Fibroblast of lung (primary cell): Measurements from ENCODE around the gene GRK1. TPM values are rescaled to one million over a fixed set of nuclear protein-coding genes. Genes with fewer than 3 reads are reported as not detected.

ENCODE experiments used
- DNase-seq, 2 donors: peaks; one replicate each; pipeline versions ENCODE4 v3.0.0 to v3.0.0-alpha.2; 2010; ENCODE audit warnings: low read depth in 2 of 2
- H2AFZ ChIP-seq: 2 replicates; pipeline ENCODE4 v1.5.1; 2012; ENCODE audit warnings: low read length, control low read depth, inconsistent platforms
- H3K27ac ChIP-seq: 2 replicates; pipeline ENCODE4 v1.5.1; 2011; ENCODE audit warnings: low read length, control low read depth; ENCODE audit not compliant: insufficient read depth
- H3K27me3 ChIP-seq: 2 replicates; pipeline ENCODE4 v1.5.1; 2011; ENCODE audit warnings: mild to moderate bottlenecking, low read length; ENCODE audit not compliant: control insufficient read depth, insufficient read depth
- H3K36me3 ChIP-seq: 2 replicates; pipeline ENCODE4 v1.5.1; 2011; ENCODE audit warnings: low read length; ENCODE audit not compliant: control insufficient read depth, insufficient read depth
- H3K4me1 ChIP-seq: 2 replicates; pipeline ENCODE4 v1.5.1; 2011; ENCODE audit warnings: low read length; ENCODE audit not compliant: control insufficient read depth, insufficient read depth; ENCODE audit errors: extremely low read depth
- H3K4me2 ChIP-seq: 2 replicates; pipeline ENCODE4 v1.5.1; 2011; ENCODE audit warnings: low read length, control low read depth; ENCODE audit not compliant: insufficient read depth; ENCODE audit errors: extremely low read depth
- H3K4me3 ChIP-seq, 4 experiments: fragments of 200-600 bp in 1 of 4; sonication (generic) in 1 of 4; replicated peaks in 1 of 4; 2 replicates each; pipeline ENCODE4 v1.5.1; 2011 to 2016; ENCODE audit warnings: low read length in 4 of 4, low read depth in 3 of 4, mild to moderate bottlenecking in 3 of 4, control low read depth in 2 of 4, inconsistent platforms in 1 of 4, mixed read lengths in 1 of 4; ENCODE audit not compliant: insufficient read depth in 1 of 4; ENCODE audit errors: control extremely low read depth in 1 of 4
- H3K79me2 ChIP-seq: 2 replicates; pipeline ENCODE4 v1.5.1; 2012; ENCODE audit warnings: mild to moderate bottlenecking, low read length, inconsistent platforms; ENCODE audit not compliant: control insufficient read depth, insufficient read depth
- H3K9ac ChIP-seq: 2 replicates; pipeline ENCODE4 v1.5.1; 2011; ENCODE audit warnings: mild to moderate bottlenecking, low read length, control low read depth; ENCODE audit not compliant: insufficient read depth
- H3K9me3 ChIP-seq: 2 replicates; pipeline ENCODE4 v1.5.1; 2012; ENCODE audit warnings: low read depth, low read length; ENCODE audit not compliant: control insufficient read depth, insufficient read depth
- H4K20me1 ChIP-seq: 2 replicates; pipeline ENCODE4 v1.5.1; 2011; ENCODE audit warnings: low read length; ENCODE audit not compliant: control insufficient read depth, insufficient read depth; ENCODE audit errors: extremely low read depth
- EZH2 ChIP-seq: IDR thresholded peaks from 2 replicates; pipeline ENCODE4 v1.5.1; 2012; ENCODE audit warnings: low read length, control low read depth, mild to moderate bottlenecking; ENCODE audit errors: missing control alignments
- polyA plus RNA-seq, 2 donors: library from polyadenylated mRNA; depleted of rRNA in 1 of 2; stranded (reverse) in 1 of 2; unstranded in 1 of 2; fragments of >200 nt; gene quantifications; 2 replicates each; pipeline ENCODE4 v1.2.1, GENCODE V29; 2011 to 2012; ENCODE audit warnings: missing spikeins in 1 of 2
- total RNA-seq: library from RNA; depleted of rRNA; stranded (reverse); fragments of >200 nt; gene quantifications from 2 replicates; pipeline ENCODE4 v1.2.1, GENCODE V29; 2014
- TF ChIP-seq, protein P1 (sequence below), 2 donors: IDR thresholded peaks in 1 of 2; conservative IDR thresholded peaks in 1 of 2; 1 replicate in 1 of 2; 2 replicates in 1 of 2; pipeline ENCODE4 v1.5.1; 2011 to 2012; ENCODE audit warnings: low read length in 2 of 2, control low read depth in 1 of 2, inconsistent platforms in 1 of 2, low read depth in 1 of 2, mild to moderate bottlenecking in 1 of 2

GRK1 gene
- total and polyA plus RNA-seq, 2 donors (not counting 1 experiment from before 2014, with no cell fraction given), result 0.17 TPM; not detected in 1

DNA sequence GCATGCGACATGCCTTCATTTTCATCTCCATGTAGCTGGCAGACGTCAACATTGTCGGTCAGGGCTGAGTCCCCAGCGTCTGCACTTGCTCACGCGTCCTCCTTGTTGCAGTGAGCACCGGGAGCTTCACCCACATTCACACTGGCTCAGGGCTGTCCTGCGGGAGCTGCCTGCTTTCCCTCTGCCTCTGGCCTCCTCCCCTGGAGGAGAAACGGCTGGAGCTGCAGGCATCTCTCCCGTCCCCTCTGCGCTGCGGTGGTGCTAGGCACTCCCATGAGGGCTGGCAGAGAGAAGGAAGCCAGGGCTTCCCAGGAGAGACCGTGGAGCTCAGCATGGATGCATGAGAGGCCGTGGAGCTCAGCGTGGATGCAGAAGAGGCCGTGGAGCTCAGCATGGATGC, 73.6 kb downstream of the GRK1 start:
- H3K27me3 ChIP-seq, result no peaks in the 10 kb centered on the region
- H3K4me3 ChIP-seq, result no peak overlapping the region
- H3K36me3 ChIP-seq, result no peaks in the 10 kb centered on the region
- TF ChIP-seq, protein P1, sequence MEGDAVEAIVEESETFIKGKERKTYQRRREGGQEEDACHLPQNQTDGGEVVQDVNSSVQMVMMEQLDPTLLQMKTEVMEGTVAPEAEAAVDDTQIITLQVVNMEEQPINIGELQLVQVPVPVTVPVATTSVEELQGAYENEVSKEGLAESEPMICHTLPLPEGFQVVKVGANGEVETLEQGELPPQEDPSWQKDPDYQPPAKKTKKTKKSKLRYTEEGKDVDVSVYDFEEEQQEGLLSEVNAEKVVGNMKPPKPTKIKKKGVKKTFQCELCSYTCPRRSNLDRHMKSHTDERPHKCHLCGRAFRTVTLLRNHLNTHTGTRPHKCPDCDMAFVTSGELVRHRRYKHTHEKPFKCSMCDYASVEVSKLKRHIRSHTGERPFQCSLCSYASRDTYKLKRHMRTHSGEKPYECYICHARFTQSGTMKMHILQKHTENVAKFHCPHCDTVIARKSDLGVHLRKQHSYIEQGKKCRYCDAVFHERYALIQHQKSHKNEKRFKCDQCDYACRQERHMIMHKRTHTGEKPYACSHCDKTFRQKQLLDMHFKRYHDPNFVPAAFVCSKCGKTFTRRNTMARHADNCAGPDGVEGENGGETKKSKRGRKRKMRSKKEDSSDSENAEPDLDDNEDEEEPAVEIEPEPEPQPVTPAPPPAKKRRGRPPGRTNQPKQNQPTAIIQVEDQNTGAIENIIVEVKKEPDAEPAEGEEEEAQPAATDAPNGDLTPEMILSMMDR (conservative IDR thresholded peaks at IDR 0.05 in 1 of 2, IDR thresholded peaks at IDR 0.05 in 1 of 2; ENCODE audit: low read depth in 1 of 2, low read length in 2 of 2), result no peak
- TF ChIP-seq EZH2, result no peak
- H4K20me1 ChIP-seq, result no peaks in the 10 kb centered on the region
- no peak overlapping the region for H3K9ac ChIP-seq
- H3K4me2 ChIP-seq, result no peak overlapping the region
- no peak overlapping the region for H2AFZ ChIP-seq
- H3K27ac ChIP-seq, result no peak overlapping the region
- no peaks in the 10 kb centered on the region for H3K9me3 ChIP-seq
- no peaks in the 10 kb centered on the region for H3K4me1 ChIP-seq
- DNase-seq, result no peak
- no peaks in the 10 kb centered on the region for H3K79me2 ChIP-seq

DNA sequence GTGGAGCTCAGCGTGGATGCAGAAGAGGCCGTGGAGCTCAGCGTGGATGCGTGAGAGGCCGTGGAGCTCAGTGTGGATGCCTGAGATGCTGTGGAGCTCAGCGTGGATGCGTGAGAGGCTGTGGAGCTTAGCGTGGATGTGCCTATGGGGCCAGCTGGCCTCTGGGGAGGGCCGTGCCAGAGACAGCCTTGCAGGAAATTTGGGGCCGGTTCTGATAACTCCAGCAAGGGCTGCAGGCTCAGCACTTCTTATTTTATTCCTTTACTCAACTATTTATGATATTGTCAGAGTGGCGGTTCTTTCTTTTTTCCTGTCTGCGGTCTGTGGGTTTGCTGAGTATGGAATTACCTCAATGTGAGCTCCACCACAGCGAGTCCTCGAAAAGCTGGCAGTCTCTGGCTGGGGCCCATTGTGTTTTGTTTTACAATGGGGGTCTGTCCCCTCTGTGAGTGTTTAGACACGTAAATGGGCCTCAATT, 74.2 kb downstream of the GRK1 start:
- Histone ChIP-seq H3K9ac (no peak overlapping the region), H3K27ac (no peak overlapping the region), H4K20me1 (no peaks in the 10 kb centered on the region), H3K4me1 (no peaks in the 10 kb centered on the region), H3K36me3 (no peaks in the 10 kb centered on the region), H3K27me3 (no peaks in the 10 kb centered on the region), H3K4me2 (no peak overlapping the region), H2AFZ (no peak overlapping the region), H3K4me3 (no peak overlapping the region), H3K9me3 (no peaks in the 10 kb centered on the region), H3K79me2 (no peaks in the 10 kb centered on the region)
- peak in 1 of 2 donors; percentile 42 for DNase-seq
- TF ChIP-seq, protein P1 (conservative IDR thresholded peaks at IDR 0.05 in 1 of 2, IDR thresholded peaks at IDR 0.05 in 1 of 2; ENCODE audit: low read depth in 1 of 2, low read length in 2 of 2), result no peak
- TF ChIP-seq EZH2, result no peak

DNA sequence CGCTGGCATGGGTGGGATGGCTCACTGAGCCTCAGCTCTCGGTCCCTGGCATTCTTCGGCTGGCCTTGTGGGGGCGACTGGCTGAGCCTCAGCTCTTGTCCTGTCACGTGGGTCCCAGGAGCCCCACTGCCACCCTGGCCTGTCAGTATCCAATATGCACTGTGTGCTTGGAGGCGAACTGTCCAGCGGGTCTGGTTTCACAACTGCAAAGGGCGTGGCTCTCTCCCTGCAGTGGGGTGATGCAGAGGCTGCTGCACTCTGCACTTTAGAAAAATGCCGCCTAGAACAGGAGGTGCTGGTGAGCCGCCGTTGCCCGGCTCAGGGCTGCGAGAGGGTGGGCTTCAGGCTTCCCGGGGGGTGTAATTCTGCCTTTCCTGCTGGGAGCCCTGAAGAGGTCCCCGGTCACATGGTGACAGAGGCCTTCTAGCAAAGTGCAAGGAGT, 75.0 kb downstream of the GRK1 start:
- H2AFZ ChIP-seq, result no peak overlapping the region
- H3K4me1 ChIP-seq, result no peaks in the 10 kb centered on the region
- no peak overlapping the region for H3K4me3 ChIP-seq
- H3K79me2 ChIP-seq, result no peaks in the 10 kb centered on the region
- no peaks in the 10 kb centered on the region for H3K27me3 ChIP-seq
- peak; percentile 22 to 78 for DNase-seq
- no peaks in the 10 kb centered on the region for H4K20me1 ChIP-seq
- TF ChIP-seq EZH2, result no peak
- TF ChIP-seq, protein P1 (conservative IDR thresholded peaks at IDR 0.05 in 1 of 2, IDR thresholded peaks at IDR 0.05 in 1 of 2; ENCODE audit: low read depth in 1 of 2, low read length in 2 of 2), result peak in 1 of 2 donors; percentile 40
- H3K4me2 ChIP-seq, result no peak overlapping the region
- no peak overlapping the region for H3K9ac ChIP-seq
- no peaks in the 10 kb centered on the region for H3K9me3 ChIP-seq
- H3K36me3 ChIP-seq, result no peaks in the 10 kb centered on the region
- H3K27ac ChIP-seq, result no peak overlapping the region
